ENCODE results near the gene ARIH2.

ARIH2 gene

GRCh38 chr3:49023775-49024174, 105.1 kb downstream of the ARIH2 start:
- Histone ChIP-seq H3K27ac (ENCODE audit: low read depth, low read length) (no peak overlapping the region), H3K4me1 (ENCODE audit: control insufficient read depth in 5 of 5, insufficient read depth in 5 of 5, low read length in 5 of 5) (peaks cover 14 to 71% (median 50%) of the 10 kb centered on the region in 5 donors), H3K36me3 (ENCODE audit: control insufficient read depth in 5 of 5, insufficient read depth in 5 of 5, low read length in 5 of 5) (peaks cover 0 to 40% (median 36%) of the 10 kb centered on the region in 5 donors), H3K4me3 (ENCODE audit: low read depth in 1 of 5, low read length in 5 of 5) (no peak overlapping the region), H3K27me3 (ENCODE audit: control insufficient read depth in 5 of 5, insufficient read depth in 4 of 5, low read length in 5 of 5) (no peaks in the 10 kb centered on the region), H3K9ac (ENCODE audit: low read length in 5 of 5) (no peak overlapping the region), H3K9me3 (ENCODE audit: control insufficient read depth in 5 of 5, low read length in 5 of 5) (no peaks in the 10 kb centered on the region)

GRCh38 chr3:49024449-49024848, 105.8 kb downstream of the ARIH2 start:
- peaks cover 0 to 40% (median 36%) of the 10 kb centered on the region in 5 donors for H3K36me3 ChIP-seq (ENCODE audit: control insufficient read depth in 5 of 5, insufficient read depth in 5 of 5, low read length in 5 of 5)
- no peak overlapping the region for H3K9ac ChIP-seq (ENCODE audit: low read length in 5 of 5)
- peaks cover 15 to 69% (median 49%) of the 10 kb centered on the region in 5 donors for H3K4me1 ChIP-seq (ENCODE audit: control insufficient read depth in 5 of 5, insufficient read depth in 5 of 5, low read length in 5 of 5)
- no peaks in the 10 kb centered on the region for H3K9me3 ChIP-seq (ENCODE audit: control insufficient read depth in 5 of 5, low read length in 5 of 5)
- no peak overlapping the region for H3K4me3 ChIP-seq (ENCODE audit: low read depth in 1 of 5, low read length in 5 of 5)
- no peak overlapping the region for H3K27ac ChIP-seq (ENCODE audit: low read depth, low read length)
- H3K27me3 ChIP-seq (ENCODE audit: control insufficient read depth in 5 of 5, insufficient read depth in 4 of 5, low read length in 5 of 5) = no peaks in the 10 kb centered on the region

GRCh38 chr3:49025005-49025792, 106.6 kb downstream of the ARIH2 start:
- Histone ChIP-seq H3K9me3 (ENCODE audit: control insufficient read depth in 5 of 5, low read length in 5 of 5) (no peaks in the 10 kb centered on the region), H3K4me3 (ENCODE audit: low read depth in 1 of 5, low read length in 5 of 5) (no peak overlapping the region), H3K27me3 (ENCODE audit: control insufficient read depth in 5 of 5, insufficient read depth in 4 of 5, low read length in 5 of 5) (no peaks in the 10 kb centered on the region), H3K36me3 (ENCODE audit: control insufficient read depth in 5 of 5, insufficient read depth in 5 of 5, low read length in 5 of 5) (peaks cover 0 to 44% (median 36%) of the 10 kb centered on the region in 5 donors), H3K4me1 (ENCODE audit: control insufficient read depth in 5 of 5, insufficient read depth in 5 of 5, low read length in 5 of 5) (peaks cover 13 to 66% (median 44%) of the 10 kb centered on the region in 5 donors), H3K27ac (ENCODE audit: low read depth, low read length) (no peak overlapping the region), H3K9ac (ENCODE audit: low read length in 5 of 5) (no peak overlapping the region)

- no peaks in the 10 kb centered on the region for H3K9me3 ChIP-seq (ENCODE audit: control insufficient read depth in 5 of 5, low read length in 5 of 5)
- H3K9ac ChIP-seq (ENCODE audit: low read length in 5 of 5) = no peak overlapping the region
- H3K27ac ChIP-seq (ENCODE audit: low read depth, low read length) = no peak overlapping the region
- no peaks in the 10 kb centered on the region for H3K27me3 ChIP-seq (ENCODE audit: control insufficient read depth in 5 of 5, insufficient read depth in 4 of 5, low read length in 5 of 5)
- H3K36me3 ChIP-seq (ENCODE audit: control insufficient read depth in 5 of 5, insufficient read depth in 5 of 5, low read length in 5 of 5) = peaks cover 0 to 51% (median 43%) of the 10 kb centered on the region in 5 donors
- peaks cover 12 to 58% (median 37%) of the 10 kb centered on the region in 5 donors for H3K4me1 ChIP-seq (ENCODE audit: control insufficient read depth in 5 of 5, insufficient read depth in 5 of 5, low read length in 5 of 5)
- H3K4me3 ChIP-seq (ENCODE audit: low read depth in 1 of 5, low read length in 5 of 5) = no peak overlapping the region
Observed at GRCh38 chr3:49025793-49026520, 107.3 kb downstream of the ARIH2 start.

GRCh38 chr3:49026536-49026935, 107.9 kb downstream of the ARIH2 start:
- Histone ChIP-seq H3K9ac (ENCODE audit: low read length in 5 of 5) (no peak overlapping the region), H3K4me3 (ENCODE audit: low read depth in 1 of 5, low read length in 5 of 5) (no peak overlapping the region), H3K27me3 (ENCODE audit: control insufficient read depth in 5 of 5, insufficient read depth in 4 of 5, low read length in 5 of 5) (no peaks in the 10 kb centered on the region), H3K9me3 (ENCODE audit: control insufficient read depth in 5 of 5, low read length in 5 of 5) (no peaks in the 10 kb centered on the region), H3K36me3 (ENCODE audit: control insufficient read depth in 5 of 5, insufficient read depth in 5 of 5, low read length in 5 of 5) (peaks cover 4 to 57% (median 49%) of the 10 kb centered on the region in 5 donors), H3K4me1 (ENCODE audit: control insufficient read depth in 5 of 5, insufficient read depth in 5 of 5, low read length in 5 of 5) (peaks cover 12 to 55% (median 35%) of the 10 kb centered on the region in 5 donors), H3K27ac (ENCODE audit: low read depth, low read length) (no peak overlapping the region)

- Histone ChIP-seq H3K36me3 (ENCODE audit: control insufficient read depth in 5 of 5, insufficient read depth in 5 of 5, low read length in 5 of 5) (peaks cover 7 to 68% (median 60%) of the 10 kb centered on the region in 5 donors), H3K9ac (ENCODE audit: low read length in 5 of 5) (peak overlapping the region in 2 of 5 donors; percentile 24 to 87), H3K4me3 (ENCODE audit: low read depth in 1 of 5, low read length in 5 of 5) (no peak overlapping the region), H3K4me1 (ENCODE audit: control insufficient read depth in 5 of 5, insufficient read depth in 5 of 5, low read length in 5 of 5) (peaks cover 11 to 51% (median 32%) of the 10 kb centered on the region in 5 donors), H3K27me3 (ENCODE audit: control insufficient read depth in 5 of 5, insufficient read depth in 4 of 5, low read length in 5 of 5) (no peaks in the 10 kb centered on the region), H3K27ac (ENCODE audit: low read depth, low read length) (no peak overlapping the region), H3K9me3 (ENCODE audit: control insufficient read depth in 5 of 5, low read length in 5 of 5) (no peaks in the 10 kb centered on the region)
Observed at GRCh38 chr3:49027634-49028033, 109.0 kb downstream of the ARIH2 start.

- Histone ChIP-seq H3K9ac (ENCODE audit: low read length in 5 of 5) (peak overlapping the region in 3 of 5 donors; percentile 87), H3K4me3 (ENCODE audit: low read depth in 1 of 5, low read length in 5 of 5) (peak overlapping the region; percentile 63 to 81 (median 70)), H3K27me3 (ENCODE audit: control insufficient read depth in 5 of 5, insufficient read depth in 4 of 5, low read length in 5 of 5) (no peaks in the 10 kb centered on the region), H3K9me3 (ENCODE audit: control insufficient read depth in 5 of 5, low read length in 5 of 5) (no peaks in the 10 kb centered on the region), H3K36me3 (ENCODE audit: control insufficient read depth in 5 of 5, insufficient read depth in 5 of 5, low read length in 5 of 5) (peaks cover 7 to 70% (median 63%) of the 10 kb centered on the region in 5 donors), H3K4me1 (ENCODE audit: control insufficient read depth in 5 of 5, insufficient read depth in 5 of 5, low read length in 5 of 5) (peaks cover 8 to 51% (median 30%) of the 10 kb centered on the region in 5 donors), H3K27ac (ENCODE audit: low read depth, low read length) (peak overlapping the region; percentile 92)
Observed at GRCh38 chr3:49028298-49028672, 109.6 kb downstream of the ARIH2 start.

- H3K27me3 ChIP-seq (ENCODE audit: control insufficient read depth in 5 of 5, insufficient read depth in 4 of 5, low read length in 5 of 5) = no peaks in the 10 kb centered on the region
- no peaks in the 10 kb centered on the region for H3K9me3 ChIP-seq (ENCODE audit: control insufficient read depth in 5 of 5, low read length in 5 of 5)
Observed at GRCh38 chr3:49028673-49029562, 110.3 kb downstream of the ARIH2 start, which contains the start of gene IMPDH2. TSS of gene IMPDH2 (minus strand) at chr3:49029398. CDS start at chr3:49029350, 48 bp downstream.

GRCh38 chr3:49029563-49029884, 110.9 kb downstream of the ARIH2 start:
- Histone ChIP-seq H3K4me3 (ENCODE audit: low read depth in 1 of 5, low read length in 5 of 5) (peak overlapping the region; percentile 32 to 79 (median 70)), H3K9ac (ENCODE audit: low read length in 5 of 5) (peak overlapping the region; percentile 48 to 87 (median 81)), H3K36me3 (ENCODE audit: control insufficient read depth in 5 of 5, insufficient read depth in 5 of 5, low read length in 5 of 5) (peaks cover 7 to 65% (median 58%) of the 10 kb centered on the region in 5 donors), H3K9me3 (ENCODE audit: control insufficient read depth in 5 of 5, low read length in 5 of 5) (no peaks in the 10 kb centered on the region), H3K4me1 (ENCODE audit: control insufficient read depth in 5 of 5, insufficient read depth in 5 of 5, low read length in 5 of 5) (peaks cover 8 to 45% (median 29%) of the 10 kb centered on the region in 5 donors), H3K27me3 (ENCODE audit: control insufficient read depth in 5 of 5, insufficient read depth in 4 of 5, low read length in 5 of 5) (no peaks in the 10 kb centered on the region), H3K27ac (ENCODE audit: low read depth, low read length) (peak overlapping the region; percentile 92)

More at GRCh38 chr3:49028673-49029562, 110.3 kb downstream of the ARIH2 start, which contains the start of gene IMPDH2:
- peak within 1 kb of the TSS; percentile 81 to 87 (median 87) for H3K9ac ChIP-seq (ENCODE audit: low read length in 5 of 5)
- H3K4me1 ChIP-seq (ENCODE audit: control insufficient read depth in 5 of 5, insufficient read depth in 5 of 5, low read length in 5 of 5) = peaks cover 8 to 50% (median 29%) of the 10 kb centered on the region in 5 donors
- H3K4me3 ChIP-seq (ENCODE audit: low read depth in 1 of 5, low read length in 5 of 5) = peak within 1 kb of the TSS; percentile 63 to 81 (median 70)
- peak within 1 kb of the TSS; percentile 92 for H3K27ac ChIP-seq (ENCODE audit: low read depth, low read length)
- peaks cover 7 to 66% (median 62%) of the 10 kb centered on the region in 5 donors for H3K36me3 ChIP-seq (ENCODE audit: control insufficient read depth in 5 of 5, insufficient read depth in 5 of 5, low read length in 5 of 5)

Data from subcutaneous abdominal adipose tissue (tissue), 5 donors.